ENCODE data around the gene SENP7. TPM values are rescaled to one million over a fixed set of nuclear protein-coding genes. Genes with fewer than 3 reads are reported as not detected.

The SENP7 gene
- total and polyA plus RNA-seq, 2 experiments from 2014 or later: 5.0 to 9.0 TPM

- peak overlapping the region; percentile 96 for H3K4me3 Mint-ChIP-seq
- H3K27ac Mint-ChIP-seq: peak overlapping the region; percentile 97
- Histone ChIP-seq H2AFZ (peak overlapping the region; percentile 25; the same call in 1 of the 2 replicates), H3K27me3 (ENCODE audit: insufficient read depth) (no peaks in the 10 kb centered on the region), H3K79me2 (replicated peaks; ENCODE audit: insufficient read depth) (no peaks in the 10 kb centered on the region), H3K27ac (ENCODE audit: low read depth) (peak overlapping the region; percentile 81), H4K20me1 (replicated peaks; ENCODE audit: insufficient read depth) (no peaks in the 10 kb centered on the region), H3K36me3 (ENCODE audit: insufficient read depth) (no peaks in the 10 kb centered on the region), H3K4me1 (ENCODE audit: insufficient read depth) (peaks cover 4% of the 10 kb centered on the region), H3K4me2 (peak overlapping the region; percentile 79), H3K4me3 (peak overlapping the region; percentile 59), H3K9me2 (ENCODE audit: insufficient read depth) (0 out of 2 replicates have a peak, but pooled peaks cover 1% of the 10 kb centered on the region), H3F3A (replicated peaks; ENCODE audit: low read depth) (no peaks in the 10 kb centered on the region)
- ATAC-seq (peak; percentile 10; the same call in 2 of the 3 replicates), DNase-seq (ENCODE audit: low spot score) (no peak)
- no peaks in the 10 kb centered on the region for H3K36me3 Mint-ChIP-seq (ENCODE audit: low read depth)
- no peak for TF ChIP-seq ETS1 (IDR thresholded peaks at IDR 0.05)
- no peak for TF ChIP-seq EZH2phosphoT487 (IDR thresholded peaks at IDR 0.05; ENCODE audit: unreplicated experiment)
- no peak for TF ChIP-seq JUNB (IDR thresholded peaks at IDR 0.05; ENCODE audit: unreplicated experiment)
- TF ChIP-seq ZNF114 (CRISPR knock-in tag; IDR thresholded peaks at IDR 0.05): no peak
- TF ChIP-seq STAT1 (IDR thresholded peaks at IDR 0.05; ENCODE audit: unreplicated experiment): no peak
- TF ChIP-seq POLR2AphosphoS5 (IDR thresholded peaks at IDR 0.05; ENCODE audit: low read depth): no peak
- no peak for TF ChIP-seq CREB1 (CRISPR knock-in tag; IDR thresholded peaks at IDR 0.05; ENCODE audit: low read depth)
- no peak for TF ChIP-seq NANOG (IDR thresholded peaks at IDR 0.05; ENCODE audit: borderline replicate concordance)
- no peak for TF ChIP-seq ZNF331 (CRISPR knock-in tag; IDR thresholded peaks at IDR 0.05; ENCODE audit: low read depth)
- TF ChIP-seq, protein P1, sequence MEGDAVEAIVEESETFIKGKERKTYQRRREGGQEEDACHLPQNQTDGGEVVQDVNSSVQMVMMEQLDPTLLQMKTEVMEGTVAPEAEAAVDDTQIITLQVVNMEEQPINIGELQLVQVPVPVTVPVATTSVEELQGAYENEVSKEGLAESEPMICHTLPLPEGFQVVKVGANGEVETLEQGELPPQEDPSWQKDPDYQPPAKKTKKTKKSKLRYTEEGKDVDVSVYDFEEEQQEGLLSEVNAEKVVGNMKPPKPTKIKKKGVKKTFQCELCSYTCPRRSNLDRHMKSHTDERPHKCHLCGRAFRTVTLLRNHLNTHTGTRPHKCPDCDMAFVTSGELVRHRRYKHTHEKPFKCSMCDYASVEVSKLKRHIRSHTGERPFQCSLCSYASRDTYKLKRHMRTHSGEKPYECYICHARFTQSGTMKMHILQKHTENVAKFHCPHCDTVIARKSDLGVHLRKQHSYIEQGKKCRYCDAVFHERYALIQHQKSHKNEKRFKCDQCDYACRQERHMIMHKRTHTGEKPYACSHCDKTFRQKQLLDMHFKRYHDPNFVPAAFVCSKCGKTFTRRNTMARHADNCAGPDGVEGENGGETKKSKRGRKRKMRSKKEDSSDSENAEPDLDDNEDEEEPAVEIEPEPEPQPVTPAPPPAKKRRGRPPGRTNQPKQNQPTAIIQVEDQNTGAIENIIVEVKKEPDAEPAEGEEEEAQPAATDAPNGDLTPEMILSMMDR (conservative IDR thresholded peaks at IDR 0.05; ENCODE audit: low read depth in 2 of 2): no peak
- H3K9me3 Mint-ChIP-seq: no peaks in the 10 kb centered on the region
- H3K27me3 Mint-ChIP-seq (ENCODE audit: insufficient read depth, low read depth, poor library complexity): peaks cover 8% of the 10 kb centered on the region
- peaks cover 11% of the 10 kb centered on the region for H3K4me1 Mint-ChIP-seq
Measured at GRCh38 chr3:101513419-101513986, 491 bp upstream of the SENP7 start.

DNA sequence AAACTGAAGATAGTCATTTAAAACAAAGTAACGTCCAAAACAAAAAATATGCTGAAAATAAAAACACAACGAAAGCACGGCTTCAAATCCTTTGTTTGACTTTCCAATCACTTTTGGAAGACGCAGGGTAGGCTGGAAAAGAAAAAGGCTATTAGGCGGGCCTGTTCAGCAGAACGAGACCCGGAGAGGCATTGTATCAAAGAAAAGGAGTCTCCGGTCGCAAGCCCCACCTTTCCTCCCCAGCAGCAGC, 691 bp downstream of the SENP7 start:
- no peaks in the 10 kb centered on the region for H3K79me2 ChIP-seq (replicated peaks; ENCODE audit: insufficient read depth)
- H3K4me1 Mint-ChIP-seq: peaks cover 4% of the 10 kb centered on the region; the same call in 1 of the 3 replicates
- no peaks in the 10 kb centered on the region for H3K36me3 Mint-ChIP-seq (ENCODE audit: low read depth)
- no peaks in the 10 kb centered on the region for H3K27me3 ChIP-seq (ENCODE audit: insufficient read depth)
- no peaks in the 10 kb centered on the region for H3F3A ChIP-seq (replicated peaks; ENCODE audit: low read depth)
- ATAC-seq (peak; percentile 82), DNase-seq (ENCODE audit: low spot score) (no peak)
- peak overlapping the region; percentile 94 for H3K27ac Mint-ChIP-seq
- peak overlapping the region; percentile 96 for H3K4me3 Mint-ChIP-seq
- peak overlapping the region; percentile 57; the same call in 1 of the 2 replicates for H2AFZ ChIP-seq
- peaks cover 4% of the 10 kb centered on the region for H3K4me1 ChIP-seq (ENCODE audit: insufficient read depth)
- peak overlapping the region; percentile 79 for H3K4me2 ChIP-seq
- H4K20me1 ChIP-seq (replicated peaks; ENCODE audit: insufficient read depth): no peaks in the 10 kb centered on the region
- peak overlapping the region; percentile 59 for H3K4me3 ChIP-seq
- H3K27me3 Mint-ChIP-seq (ENCODE audit: insufficient read depth, low read depth, poor library complexity): peaks cover 8% of the 10 kb centered on the region
- no peaks in the 10 kb centered on the region for H3K9me2 ChIP-seq (ENCODE audit: insufficient read depth)
- H3K36me3 ChIP-seq (ENCODE audit: insufficient read depth): no peaks in the 10 kb centered on the region
- H3K27ac ChIP-seq (ENCODE audit: low read depth): peak overlapping the region; percentile 89
- no peaks in the 10 kb centered on the region for H3K9me3 Mint-ChIP-seq
- TF ChIP-seq STAT1 (IDR thresholded peaks at IDR 0.05; ENCODE audit: unreplicated experiment): no peak
- TF ChIP-seq ZNF462 (CRISPR knock-in tag; IDR thresholded peaks at IDR 0.05): no peak
- TF ChIP-seq EZH2phosphoT487 (IDR thresholded peaks at IDR 0.05; ENCODE audit: unreplicated experiment): no peak
- TF ChIP-seq EZH2 (IDR thresholded peaks at IDR 0.05; ENCODE audit: low read depth, unreplicated experiment): no peak
- TF ChIP-seq CREB1 (CRISPR knock-in tag; IDR thresholded peaks at IDR 0.05; ENCODE audit: low read depth): no peak
- no peak for TF ChIP-seq JUNB (IDR thresholded peaks at IDR 0.05; ENCODE audit: unreplicated experiment)
